OCI-LY1 (cell line): ENCODE measurements around the gene PLSCR4.

Source experiments
- EZH2 ChIP-seq: fragments of 200-600 bp; sonication (generic), shearing (Covaris generic); IDR thresholded peaks from 2 replicates; pipeline ENCODE4 v1.8.0; 2017; ENCODE audit warnings: borderline replicate concordance, mixed run types, mild to moderate bottlenecking, antibody characterized with exemption, low read length, moderate library complexity, mixed read lengths
- TF ChIP-seq, protein P1 (sequence below): fragments of 200-600 bp; sonication (generic), shearing (Covaris generic); IDR thresholded peaks from 2 replicates; pipeline ENCODE4 v1.5.1; 2017; ENCODE audit warnings: mild to moderate bottlenecking, antibody characterized with exemption, low read length, moderate library complexity, mixed read lengths

DNA sequence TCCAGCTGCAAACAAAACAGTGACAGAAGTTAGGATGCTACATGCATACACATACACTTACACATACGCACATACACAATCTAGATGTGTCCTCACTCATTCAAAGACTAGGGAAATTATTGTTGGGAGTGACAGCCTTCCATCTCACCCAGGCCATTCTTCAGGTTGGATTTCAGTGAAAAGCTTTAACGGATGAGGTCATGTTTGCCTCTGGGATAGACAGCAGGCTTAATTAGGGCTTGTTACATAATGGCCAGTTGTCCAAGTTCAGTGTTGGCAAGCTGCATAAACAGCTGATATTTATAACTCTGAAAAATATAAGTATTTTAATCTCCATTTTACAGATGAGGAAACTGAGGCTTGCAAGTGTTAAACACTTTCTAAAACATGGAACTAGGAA lies 54.1 kb downstream of the PLSCR4 start:
- TF ChIP-seq, protein P1, sequence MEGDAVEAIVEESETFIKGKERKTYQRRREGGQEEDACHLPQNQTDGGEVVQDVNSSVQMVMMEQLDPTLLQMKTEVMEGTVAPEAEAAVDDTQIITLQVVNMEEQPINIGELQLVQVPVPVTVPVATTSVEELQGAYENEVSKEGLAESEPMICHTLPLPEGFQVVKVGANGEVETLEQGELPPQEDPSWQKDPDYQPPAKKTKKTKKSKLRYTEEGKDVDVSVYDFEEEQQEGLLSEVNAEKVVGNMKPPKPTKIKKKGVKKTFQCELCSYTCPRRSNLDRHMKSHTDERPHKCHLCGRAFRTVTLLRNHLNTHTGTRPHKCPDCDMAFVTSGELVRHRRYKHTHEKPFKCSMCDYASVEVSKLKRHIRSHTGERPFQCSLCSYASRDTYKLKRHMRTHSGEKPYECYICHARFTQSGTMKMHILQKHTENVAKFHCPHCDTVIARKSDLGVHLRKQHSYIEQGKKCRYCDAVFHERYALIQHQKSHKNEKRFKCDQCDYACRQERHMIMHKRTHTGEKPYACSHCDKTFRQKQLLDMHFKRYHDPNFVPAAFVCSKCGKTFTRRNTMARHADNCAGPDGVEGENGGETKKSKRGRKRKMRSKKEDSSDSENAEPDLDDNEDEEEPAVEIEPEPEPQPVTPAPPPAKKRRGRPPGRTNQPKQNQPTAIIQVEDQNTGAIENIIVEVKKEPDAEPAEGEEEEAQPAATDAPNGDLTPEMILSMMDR, result no peak
- no peak for TF ChIP-seq EZH2
